HL-60 (cell line): ENCODE results near the gene CSF1R.

Experiments
- DNase-seq, 2 experiments: peaks; one replicate each; pipeline ENCODE4 v3.0.0-alpha.2; 2010 to 2020; ENCODE audit warnings: low read depth in 1 of 2, low spot score in 1 of 2
- H3K27ac ChIP-seq: fragments of 250-450 bp; sonication (Bioruptor Pico); replicated peaks from 2 replicates; pipeline ENCODE4 v1.5.1; 2020; ENCODE audit warnings: mild to moderate bottlenecking, moderate library complexity
- H3K27me3 ChIP-seq: fragments of 250-450 bp; sonication (Bioruptor Pico); 2 replicates; pipeline ENCODE4 v1.5.1; 2021; ENCODE audit warnings: mild to moderate bottlenecking, moderate library complexity; ENCODE audit not compliant: insufficient read depth, poor library complexity, severe bottlenecking
- H3K4me3 ChIP-seq: replicated peaks from 2 replicates; pipeline ENCODE4 v1.5.1; 2011; ENCODE audit warnings: mild to moderate bottlenecking, control low read depth, low read length; ENCODE audit not compliant: insufficient read depth
- GABPA ChIP-seq: IDR thresholded peaks from 2 replicates; pipeline ENCODE4 v1.6.1; 2012; ENCODE audit warnings: low read depth
- POLR2AphosphoS5 ChIP-seq: IDR thresholded peaks from 2 replicates; pipeline ENCODE4 v1.6.1; 2012; ENCODE audit warnings: low read depth
- SPI1 ChIP-seq: IDR thresholded peaks from 2 replicates; pipeline ENCODE4 v1.6.1; 2012; ENCODE audit warnings: low read depth, mild to moderate bottlenecking, borderline replicate concordance
- TF ChIP-seq, protein P1 (sequence below): IDR thresholded peaks from 2 replicates; pipeline ENCODE4 v1.6.1; 2012; ENCODE audit warnings: low read depth; ENCODE audit not compliant: insufficient replicate concordance
- TF ChIP-seq, protein P2 (sequence below): IDR thresholded peaks from one replicate; pipeline ENCODE4 v1.5.1; 2011; ENCODE audit warnings: low read length, control low read depth, inconsistent platforms; ENCODE audit not compliant: insufficient read depth

Gene CSF1R

DNA sequence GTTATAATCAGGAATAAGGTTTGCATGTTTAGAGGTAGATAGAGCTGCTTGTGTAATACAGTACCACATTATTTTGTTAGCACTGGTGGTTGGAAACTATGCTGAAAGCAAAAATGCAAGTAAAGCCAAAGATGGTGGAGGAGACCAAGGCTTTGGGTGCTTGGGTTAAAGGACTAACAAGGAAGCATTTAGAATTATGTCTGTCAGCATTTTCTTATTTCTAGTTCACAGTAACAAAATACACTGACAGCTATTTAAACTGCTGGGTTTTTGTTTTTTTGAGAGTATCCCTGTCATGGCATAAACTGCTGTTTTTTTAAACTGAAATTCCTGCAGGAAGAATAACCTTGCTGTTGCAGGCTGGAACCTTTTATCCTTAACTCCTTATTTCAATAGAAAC lies 79.3 kb downstream of the CSF1R start:
- no peaks in the 10 kb centered on the region for H3K27me3 ChIP-seq
- no peak overlapping the region for H3K27ac ChIP-seq
- no peak for TF ChIP-seq SPI1
- TF ChIP-seq, protein P1, sequence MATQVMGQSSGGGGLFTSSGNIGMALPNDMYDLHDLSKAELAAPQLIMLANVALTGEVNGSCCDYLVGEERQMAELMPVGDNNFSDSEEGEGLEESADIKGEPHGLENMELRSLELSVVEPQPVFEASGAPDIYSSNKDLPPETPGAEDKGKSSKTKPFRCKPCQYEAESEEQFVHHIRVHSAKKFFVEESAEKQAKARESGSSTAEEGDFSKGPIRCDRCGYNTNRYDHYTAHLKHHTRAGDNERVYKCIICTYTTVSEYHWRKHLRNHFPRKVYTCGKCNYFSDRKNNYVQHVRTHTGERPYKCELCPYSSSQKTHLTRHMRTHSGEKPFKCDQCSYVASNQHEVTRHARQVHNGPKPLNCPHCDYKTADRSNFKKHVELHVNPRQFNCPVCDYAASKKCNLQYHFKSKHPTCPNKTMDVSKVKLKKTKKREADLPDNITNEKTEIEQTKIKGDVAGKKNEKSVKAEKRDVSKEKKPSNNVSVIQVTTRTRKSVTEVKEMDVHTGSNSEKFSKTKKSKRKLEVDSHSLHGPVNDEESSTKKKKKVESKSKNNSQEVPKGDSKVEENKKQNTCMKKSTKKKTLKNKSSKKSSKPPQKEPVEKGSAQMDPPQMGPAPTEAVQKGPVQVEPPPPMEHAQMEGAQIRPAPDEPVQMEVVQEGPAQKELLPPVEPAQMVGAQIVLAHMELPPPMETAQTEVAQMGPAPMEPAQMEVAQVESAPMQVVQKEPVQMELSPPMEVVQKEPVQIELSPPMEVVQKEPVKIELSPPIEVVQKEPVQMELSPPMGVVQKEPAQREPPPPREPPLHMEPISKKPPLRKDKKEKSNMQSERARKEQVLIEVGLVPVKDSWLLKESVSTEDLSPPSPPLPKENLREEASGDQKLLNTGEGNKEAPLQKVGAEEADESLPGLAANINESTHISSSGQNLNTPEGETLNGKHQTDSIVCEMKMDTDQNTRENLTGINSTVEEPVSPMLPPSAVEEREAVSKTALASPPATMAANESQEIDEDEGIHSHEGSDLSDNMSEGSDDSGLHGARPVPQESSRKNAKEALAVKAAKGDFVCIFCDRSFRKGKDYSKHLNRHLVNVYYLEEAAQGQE: no peak
- no peak for DNase-seq
- H3K4me3 ChIP-seq: no peak overlapping the region

DNA sequence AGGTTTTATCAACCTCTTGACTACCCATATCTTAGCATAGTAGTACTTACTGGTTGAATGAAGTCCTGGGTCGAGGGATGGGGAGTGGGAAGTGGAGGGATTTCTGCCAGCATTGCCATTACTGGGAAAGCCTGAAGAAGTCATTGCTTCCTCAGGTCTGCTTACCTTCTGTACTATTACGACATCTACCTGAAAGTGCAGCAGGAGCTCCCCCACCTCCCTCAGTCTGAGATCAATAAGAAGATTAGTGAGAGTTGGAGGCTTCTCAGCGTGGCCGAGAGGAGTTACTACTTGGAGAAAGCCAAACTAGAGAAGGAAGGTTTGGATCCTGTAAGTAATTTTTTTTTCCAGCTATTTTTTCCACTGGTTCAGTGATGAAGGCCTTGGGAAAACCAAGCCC lies 80.0 kb downstream of the CSF1R start:
- no peaks in the 10 kb centered on the region for H3K27me3 ChIP-seq
- TF ChIP-seq SPI1: no peak
- TF ChIP-seq POLR2AphosphoS5: no peak
- TF ChIP-seq, protein P2, sequence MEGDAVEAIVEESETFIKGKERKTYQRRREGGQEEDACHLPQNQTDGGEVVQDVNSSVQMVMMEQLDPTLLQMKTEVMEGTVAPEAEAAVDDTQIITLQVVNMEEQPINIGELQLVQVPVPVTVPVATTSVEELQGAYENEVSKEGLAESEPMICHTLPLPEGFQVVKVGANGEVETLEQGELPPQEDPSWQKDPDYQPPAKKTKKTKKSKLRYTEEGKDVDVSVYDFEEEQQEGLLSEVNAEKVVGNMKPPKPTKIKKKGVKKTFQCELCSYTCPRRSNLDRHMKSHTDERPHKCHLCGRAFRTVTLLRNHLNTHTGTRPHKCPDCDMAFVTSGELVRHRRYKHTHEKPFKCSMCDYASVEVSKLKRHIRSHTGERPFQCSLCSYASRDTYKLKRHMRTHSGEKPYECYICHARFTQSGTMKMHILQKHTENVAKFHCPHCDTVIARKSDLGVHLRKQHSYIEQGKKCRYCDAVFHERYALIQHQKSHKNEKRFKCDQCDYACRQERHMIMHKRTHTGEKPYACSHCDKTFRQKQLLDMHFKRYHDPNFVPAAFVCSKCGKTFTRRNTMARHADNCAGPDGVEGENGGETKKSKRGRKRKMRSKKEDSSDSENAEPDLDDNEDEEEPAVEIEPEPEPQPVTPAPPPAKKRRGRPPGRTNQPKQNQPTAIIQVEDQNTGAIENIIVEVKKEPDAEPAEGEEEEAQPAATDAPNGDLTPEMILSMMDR: no peak
- TF ChIP-seq GABPA: no peak
- TF ChIP-seq, protein P1: no peak
- DNase-seq: no peak

More for the DNA sequence above, 80.0 kb downstream of the CSF1R start:
- no peak overlapping the region for H3K4me3 ChIP-seq
- H3K27ac ChIP-seq: no peak overlapping the region
